ENCODE results near the gene PNPO.
A peak's percentile ranks its signal among the peaks of the same experiment; 100 is the strongest.

The PNPO gene

DNA sequence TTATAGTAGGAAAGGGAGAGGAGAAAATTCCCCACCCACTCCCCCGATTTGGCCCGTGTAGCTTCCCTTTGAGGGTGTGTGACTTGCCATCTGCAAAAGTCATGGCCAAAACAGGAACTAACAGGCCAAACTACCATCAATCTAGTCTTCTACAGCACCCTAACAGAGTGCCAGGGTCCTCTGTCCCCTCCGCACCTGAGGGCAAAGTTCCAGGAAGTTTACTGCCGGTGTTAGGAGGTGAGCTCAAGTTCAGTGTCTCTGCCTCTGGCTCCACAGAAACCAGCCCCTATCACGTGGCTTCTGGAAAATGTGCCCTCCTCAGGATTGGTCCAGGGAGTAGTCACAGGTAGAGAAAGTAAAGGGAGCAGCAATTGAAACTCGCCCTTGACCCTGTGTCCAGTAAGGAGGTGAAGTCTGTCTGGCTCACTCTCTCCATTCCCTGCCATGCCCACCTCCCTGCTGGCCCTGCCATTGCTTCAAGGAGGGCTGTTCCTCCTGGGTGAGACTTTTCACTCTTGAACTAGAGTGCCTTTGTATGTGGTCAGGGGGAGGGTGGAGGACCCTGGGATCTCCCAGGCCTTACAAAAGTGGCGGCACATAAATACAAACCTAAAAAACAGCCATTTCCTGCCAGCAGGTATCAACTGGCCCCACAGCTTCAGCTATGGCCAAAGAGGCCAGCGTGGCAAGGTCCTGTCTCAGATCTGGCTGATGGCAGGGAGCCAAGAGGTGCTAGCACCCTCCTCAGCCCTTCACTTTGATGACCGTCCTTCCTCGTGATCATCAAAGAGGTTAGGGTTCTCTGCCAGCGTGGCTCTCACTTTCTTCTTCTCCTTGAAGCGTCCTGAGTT lies 11.0 kb downstream of the PNPO start:
- DNase-seq, result no peak

DNA sequence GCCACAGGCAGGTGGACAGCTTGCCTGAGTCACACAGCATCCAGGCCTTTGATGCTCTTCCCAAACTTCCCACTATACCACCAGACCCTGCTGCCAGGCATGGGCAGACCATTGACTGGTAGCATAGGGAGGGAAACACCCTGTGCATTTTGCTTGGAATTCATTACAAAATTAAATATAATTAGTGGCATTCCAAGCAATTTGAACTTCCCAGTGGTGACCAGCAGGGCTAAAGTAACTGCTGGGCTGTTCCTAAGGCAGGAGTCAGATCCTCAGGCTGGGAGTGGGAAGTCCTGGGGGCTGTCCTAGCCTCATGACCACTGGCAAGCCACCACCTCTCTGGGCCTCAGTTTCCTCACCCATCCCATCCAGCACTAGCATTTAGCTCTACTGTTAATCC lies 12.5 kb downstream of the PNPO start:
- DNase-seq, result no peak

DNA sequence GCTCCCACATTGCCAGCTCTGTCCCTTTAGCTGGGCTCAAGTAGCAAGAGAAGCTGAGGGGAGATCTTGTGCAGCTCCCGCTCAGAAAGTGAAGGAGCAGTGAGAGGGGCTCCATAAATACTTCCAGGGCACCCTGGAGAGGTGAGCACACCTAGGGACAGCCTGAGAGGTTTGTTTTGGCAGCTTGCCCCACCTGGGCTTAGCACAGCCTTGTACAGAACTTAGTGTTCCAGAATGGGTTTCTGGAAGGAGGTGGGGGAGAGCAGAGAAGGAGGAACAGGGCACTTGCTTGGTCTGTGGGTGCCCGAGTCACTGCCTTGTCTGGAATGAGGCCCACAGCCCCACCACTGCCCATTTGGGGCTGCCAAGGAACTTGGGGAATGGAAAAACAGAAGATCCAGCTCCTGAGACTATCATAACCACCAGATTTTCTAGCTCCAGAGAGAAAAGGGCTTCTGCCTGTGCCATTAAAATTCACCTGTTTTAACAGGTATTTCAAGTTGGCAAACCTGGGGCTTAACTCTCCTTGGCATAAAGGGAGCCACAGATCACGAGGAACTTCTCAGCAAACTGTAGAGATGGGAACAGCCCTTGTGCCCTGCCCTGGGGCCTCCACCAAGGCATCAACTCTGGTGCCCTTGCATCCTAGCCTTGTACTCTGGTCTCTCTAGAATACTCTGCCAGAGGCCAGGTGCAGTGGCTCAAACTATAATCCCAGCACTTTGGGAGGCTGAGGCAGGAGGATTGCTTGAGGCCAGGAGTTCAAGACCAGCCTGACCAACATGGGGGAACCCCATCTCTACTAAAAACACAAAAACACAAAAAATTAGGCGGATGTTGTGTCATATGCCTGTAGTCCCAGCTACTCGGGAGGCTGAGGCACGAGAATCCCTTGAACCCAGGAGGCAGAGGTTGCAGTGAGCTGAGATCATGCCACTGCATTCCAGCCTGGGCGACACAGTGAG lies 14.4 kb downstream of the PNPO start:
- no peak for DNase-seq

- no peak for DNase-seq
These were observed 15.6 kb downstream of the PNPO start for GRCh38 chr17:47956791-47957590.

DNA sequence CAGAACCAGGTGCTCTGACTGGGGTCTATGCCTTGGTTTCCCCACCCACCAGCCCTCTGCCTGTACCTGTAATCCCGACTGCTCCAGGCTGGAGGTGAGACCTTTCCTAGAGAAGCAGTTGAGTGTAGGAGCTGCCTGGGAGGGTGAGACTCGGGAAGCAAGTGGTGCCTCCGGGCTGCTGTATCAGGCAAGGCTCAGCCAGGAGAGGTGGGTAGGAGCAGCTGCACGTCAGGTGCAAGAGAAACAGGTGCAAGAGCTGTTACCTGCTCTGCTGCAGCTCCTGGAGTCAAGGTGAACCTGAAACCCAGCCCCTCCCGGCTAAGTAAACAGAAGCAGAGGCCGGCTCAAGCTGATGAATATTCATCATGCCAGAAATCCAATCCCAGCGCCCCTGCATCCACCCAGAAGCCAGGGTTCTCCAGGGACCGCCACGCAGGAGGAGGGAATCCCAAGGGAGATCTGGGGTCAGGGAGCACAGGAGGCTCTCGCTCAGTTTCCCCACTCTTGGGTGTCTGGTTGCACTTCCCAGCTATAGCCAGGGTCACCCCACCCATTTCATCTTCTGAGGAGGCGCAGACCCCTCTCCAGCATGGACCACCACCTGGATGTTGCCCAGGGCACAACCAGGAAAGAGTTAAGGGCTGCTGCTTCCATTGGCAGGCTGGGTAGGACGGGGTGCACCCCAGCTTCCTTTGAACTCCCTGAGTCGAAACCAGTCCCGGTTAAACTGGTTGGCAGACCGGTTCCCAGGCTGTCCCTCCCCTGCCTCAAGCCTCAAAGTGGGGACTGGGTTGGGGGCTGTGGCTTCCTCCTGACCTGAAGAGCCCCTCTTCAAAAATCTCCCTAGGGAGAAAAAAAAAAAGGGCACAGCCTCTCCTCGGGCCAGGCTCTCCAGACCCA lies 16.5 kb downstream of the PNPO start, which contains the start of gene PRR15L:
TSS of gene PRR15L (minus strand) at position 293 of the 900 bp plus-strand sequence. CDS start 4,649 bp downstream, outside the sequence.
- DNase-seq, result no peak

DNA sequence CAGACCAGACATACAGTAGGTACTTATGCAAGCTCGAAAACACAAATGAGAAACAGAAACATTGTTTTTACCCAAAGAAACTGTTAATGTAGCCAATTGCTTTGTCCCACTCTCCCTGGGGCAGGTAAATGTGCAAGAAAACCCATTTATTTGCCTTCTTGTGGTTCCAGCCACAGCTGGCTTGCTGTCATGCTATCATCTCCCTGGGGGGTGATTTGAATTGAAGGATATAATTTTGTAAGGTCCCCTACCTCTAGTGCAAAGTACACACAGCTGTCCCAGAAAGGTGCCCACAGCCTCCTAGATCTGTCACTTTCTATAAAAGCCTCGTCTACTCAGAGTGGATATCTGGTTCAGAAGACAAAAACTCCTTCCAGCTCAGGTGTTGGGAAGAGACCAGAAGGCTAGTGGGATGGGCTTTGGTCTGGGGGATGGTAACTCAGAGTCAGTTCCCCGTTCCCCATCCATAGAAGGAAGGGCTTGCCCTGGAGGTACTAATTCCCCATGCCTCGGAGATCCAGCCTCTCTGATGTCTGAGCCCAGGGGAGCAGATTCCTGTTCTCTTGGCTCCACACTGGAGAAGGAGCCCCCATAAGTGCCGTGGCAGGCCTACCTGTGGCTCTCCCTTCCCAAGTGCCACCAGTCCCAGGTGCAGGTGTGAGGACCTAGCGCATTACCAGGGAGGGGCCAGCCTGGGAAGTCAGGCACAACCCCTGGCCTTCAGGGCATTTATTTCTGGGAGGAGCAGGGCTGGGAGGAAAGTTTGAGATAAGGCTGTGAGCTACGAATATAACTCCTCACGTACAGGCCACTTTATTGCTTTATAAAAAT lies 18.7 kb downstream of the PNPO start:
- no peak for DNase-seq

- no peak for DNase-seq
These were observed 20.0 kb downstream of the PNPO start for GRCh38 chr17:47961406-47961805.

DNA sequence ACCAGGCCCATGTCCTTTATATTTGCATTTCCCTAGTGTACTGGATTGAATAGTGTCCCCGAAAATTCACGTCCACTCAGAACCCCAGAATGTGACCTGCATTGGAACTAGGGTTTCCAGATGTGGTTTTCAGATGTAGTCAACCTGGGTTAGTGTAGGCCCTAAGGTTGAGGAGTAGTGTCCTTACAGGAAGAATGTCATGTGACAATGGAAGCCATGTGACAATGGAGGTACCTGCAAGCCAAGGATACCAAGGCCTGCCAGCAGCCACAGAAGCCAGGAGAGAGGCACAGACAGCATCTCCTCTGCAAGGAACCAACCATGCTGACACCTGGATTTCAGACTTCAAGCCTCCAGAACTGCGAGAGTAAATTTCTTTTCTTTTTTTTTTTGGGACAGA lies 21.5 kb downstream of the PNPO start:
- DNase-seq, result no peak

GRCh38 chr17:47964856-47965255 lies 23.5 kb downstream of the PNPO start:
- no peak for DNase-seq

- DNase-seq, result no peak
These were observed 24.7 kb downstream of the PNPO start for GRCh38 chr17:47966079-47966519.

DNA sequence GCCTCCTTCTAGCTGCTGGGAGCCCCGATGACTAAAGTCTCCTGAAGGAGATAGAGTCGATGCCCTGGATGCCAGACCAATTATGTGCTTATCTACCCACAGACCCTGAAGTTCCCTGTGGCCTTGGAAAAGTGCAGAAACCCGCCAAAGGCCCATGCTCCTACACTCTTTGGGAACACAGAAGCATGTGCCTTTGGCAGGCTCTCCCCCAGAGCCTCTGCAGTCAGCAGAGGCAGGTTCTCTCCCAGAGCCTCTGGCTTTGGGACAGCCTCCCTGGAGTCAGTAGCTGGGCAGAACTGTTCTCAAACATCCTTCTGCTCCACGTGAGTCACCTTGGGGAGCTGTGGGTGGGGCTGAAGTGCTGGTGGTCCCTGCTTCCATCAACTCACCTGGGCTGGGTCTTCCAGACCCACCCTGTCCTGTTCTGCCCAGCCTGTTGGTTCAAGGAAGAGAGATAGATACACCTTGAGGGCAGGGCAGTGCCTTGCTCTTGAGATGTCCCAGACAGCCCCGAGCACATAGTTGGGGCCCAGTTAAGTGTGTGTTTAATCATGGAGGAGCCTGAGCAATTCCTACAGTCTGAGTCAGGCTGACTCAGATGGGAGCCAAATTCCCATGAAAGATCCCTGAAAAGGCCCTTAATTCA lies 26.4 kb downstream of the PNPO start:
- no peak for DNase-seq

DNA sequence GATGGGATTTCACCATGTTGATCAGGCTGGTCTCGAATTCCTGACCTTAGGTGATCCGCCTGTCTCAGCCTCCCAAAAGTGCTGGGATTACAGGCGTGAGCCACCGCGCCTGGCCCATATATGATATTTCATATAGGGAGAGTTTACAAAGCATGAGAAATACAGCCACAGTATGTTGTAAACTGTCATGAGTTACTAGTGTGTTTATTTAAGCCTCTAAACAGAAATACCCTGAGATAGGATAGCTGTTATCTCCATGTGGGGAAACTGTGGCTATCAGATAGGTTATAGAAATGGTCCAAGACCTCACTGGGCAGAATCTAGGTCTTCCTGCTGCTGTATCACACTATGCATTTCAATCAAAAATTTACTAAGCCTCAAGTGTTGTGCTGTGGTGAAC lies 27.5 kb downstream of the PNPO start:
- no peak for DNase-seq

DNA sequence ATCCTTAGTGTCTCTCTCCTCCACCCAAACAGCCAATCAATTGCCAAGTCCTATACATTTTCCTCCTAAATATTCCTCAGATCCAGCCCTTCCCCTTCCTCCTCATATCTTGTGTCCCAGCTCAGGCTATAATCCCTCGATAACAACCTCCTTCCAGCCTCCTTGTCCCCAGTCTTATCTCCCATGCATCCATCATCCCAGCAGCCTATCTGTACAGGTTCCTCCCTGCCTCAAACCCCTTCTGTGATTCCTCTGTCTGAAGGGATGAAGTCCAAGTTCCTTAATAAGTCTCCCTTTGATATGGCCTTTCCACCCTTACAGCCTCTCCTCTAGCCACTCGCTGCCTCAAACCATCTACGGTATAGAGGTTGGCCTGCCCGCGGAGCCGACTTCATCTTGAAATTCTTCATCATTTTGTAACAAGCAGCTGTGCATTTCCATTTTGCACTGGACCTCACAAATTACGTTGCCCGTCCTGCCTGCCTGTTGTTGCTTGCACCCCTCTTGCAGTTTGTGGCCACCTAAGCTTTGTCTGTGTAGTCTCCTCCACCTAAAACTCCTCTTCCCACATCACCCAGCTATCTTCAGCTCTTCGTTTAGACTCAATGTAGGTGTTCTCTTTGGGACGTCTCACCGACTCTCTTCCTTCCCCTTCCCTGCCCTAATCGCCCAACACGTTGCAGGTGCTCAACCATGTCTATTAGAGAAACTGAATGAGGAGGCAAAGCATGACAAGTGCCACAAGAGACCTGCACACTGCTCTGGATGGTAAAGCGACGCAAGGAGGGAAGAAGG lies 28.8 kb downstream of the PNPO start:
- no peak for DNase-seq

GRCh38 chr17:47970725-47971499 lies 29.5 kb downstream of the PNPO start, which contains the start of gene CDK5RAP3:
Gene CDK5RAP3 (plus strand): TSS chr17:47971113. CDS start chr17:47971147, 34 bp downstream.
- DNase-seq, result peak; percentile 99

DNA sequence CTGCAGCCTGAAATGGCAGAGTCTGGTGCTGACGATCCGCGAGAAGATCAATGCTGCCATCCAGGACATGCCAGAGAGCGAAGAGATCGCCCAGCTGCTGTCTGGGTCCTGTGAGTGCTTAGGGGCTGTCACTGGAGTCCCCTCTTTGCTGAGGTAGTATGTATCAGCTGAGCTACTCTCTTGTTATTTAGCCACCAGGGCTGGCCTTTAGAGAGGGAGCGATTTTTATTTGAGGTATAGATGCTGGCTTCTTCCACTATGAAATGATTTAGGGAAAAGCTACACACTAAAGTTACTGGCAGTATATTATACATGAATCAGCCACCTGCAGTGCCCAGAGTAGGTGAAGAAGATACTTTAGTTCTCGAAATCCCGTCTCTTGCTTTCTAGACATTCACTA lies 32.2 kb downstream of the PNPO start:
- no peak for DNase-seq

DNA sequence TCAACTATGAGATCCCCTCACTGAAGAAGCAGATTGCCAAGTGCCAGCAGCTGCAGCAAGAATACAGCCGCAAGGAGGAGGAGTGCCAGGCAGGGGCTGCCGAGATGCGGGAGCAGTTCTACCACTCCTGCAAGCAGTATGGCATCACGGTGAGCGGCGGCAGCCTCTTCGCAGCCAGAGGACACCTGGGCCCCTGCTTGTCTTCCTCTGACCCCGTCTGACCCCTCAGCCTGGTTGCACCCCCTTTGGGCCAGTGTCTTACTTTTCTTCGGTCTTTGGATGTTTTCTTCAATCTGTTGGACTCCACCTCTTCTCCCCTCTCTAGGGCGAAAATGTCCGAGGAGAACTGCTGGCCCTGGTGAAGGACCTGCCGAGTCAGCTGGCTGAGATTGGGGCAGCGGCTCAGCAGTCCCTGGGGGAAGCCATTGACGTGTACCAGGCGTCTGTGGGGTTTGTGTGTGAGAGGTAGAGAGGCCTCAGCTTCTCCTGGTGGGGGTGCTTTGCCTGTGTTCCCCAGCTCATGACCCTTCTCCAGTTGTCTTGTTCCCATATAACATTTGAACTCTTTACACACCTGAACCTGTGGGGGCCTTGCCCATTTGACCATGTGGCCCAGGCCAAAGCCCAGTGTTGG lies 33.9 kb downstream of the PNPO start:
- DNase-seq, result no peak

DNA sequence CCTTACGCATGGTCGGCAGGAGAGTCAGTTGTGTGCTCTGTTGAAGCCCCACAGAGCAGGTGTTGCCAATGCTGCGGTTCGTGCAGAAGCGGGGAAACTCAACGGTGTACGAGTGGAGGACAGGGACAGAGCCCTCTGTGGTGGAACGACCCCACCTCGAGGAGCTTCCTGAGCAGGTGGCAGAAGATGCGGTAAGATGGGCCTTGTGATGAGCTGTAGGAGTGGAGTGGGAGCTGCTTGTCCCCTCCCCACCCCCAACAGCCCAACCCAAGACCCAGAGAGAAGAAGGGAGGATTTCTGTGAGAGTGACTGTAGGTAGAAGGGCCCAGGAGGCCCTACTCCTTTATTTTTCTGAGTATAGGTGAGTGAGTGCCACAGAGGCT lies 34.4 kb downstream of the PNPO start:
- DNase-seq, result no peak

GRCh38 chr17:47978324-47978723 lies 37.0 kb downstream of the PNPO start:
- DNase-seq, result peak; percentile 35
